ENCODE measurements around the gene FGF14.

- TF ChIP-seq CTCF (IDR thresholded peaks at IDR 0.05; ENCODE audit: extremely low read depth in 1 of 2, insufficient read depth in 1 of 2, low read depth in 1 of 2, low read length in 2 of 2) (no peak), GATA2 (IDR thresholded peaks at IDR 0.05; ENCODE audit: insufficient read depth, insufficient read length, low read depth, low read length) (no peak), POLR2AphosphoS5 (IDR thresholded peaks at IDR 0.05; ENCODE audit: insufficient read depth, low read depth, low read length) (no peak), JUN (IDR thresholded peaks at IDR 0.05; ENCODE audit: borderline replicate concordance, insufficient read depth, insufficient read length, low read depth) (no peak), POLR2A (IDR thresholded peaks at IDR 0.05; ENCODE audit: low read depth, low read length) (no peak)
These were observed 101.5 kb downstream of the FGF14 start for GRCh38 chr13:102300379-102300778.
